CD4-positive, alpha-beta T cell (primary cell): Measurements from ENCODE around the gene MACROD2. TPM values are rescaled to one million over a fixed set of nuclear protein-coding genes. Genes with fewer than 3 reads are reported as not detected.

Source experiments
- ATAC-seq: fragments of 200-7000 bp; cut with Tn5 transposase; one replicate; pipeline ENCODE4 v1.10.0; 2022; ENCODE audit warnings: mild to moderate bottlenecking; ENCODE audit not compliant: poor library complexity
- CTCF ChIA-PET: fragments of 350-600 bp; sonication (Branson Sonifier 250); formaldehyde crosslinking; loops from one replicate; lab custom pipeline; 2021; ENCODE audit warnings: antibody characterized with exemption, inconsistent platforms; lab: Charles Lee
- POLR2A ChIA-PET: fragments of 350-600 bp; sonication (Branson Sonifier 250); formaldehyde crosslinking; loops from one replicate; lab custom pipeline; 2021; ENCODE audit warnings: antibody characterized with exemption, inconsistent platforms; lab: Charles Lee
- DNase-seq, 14 experiments: peaks; one replicate each; pipeline ENCODE4 v3.0.0-alpha.2; 2013 to 2020; ENCODE audit warnings: mixed read lengths in 2 of 14
- H3K27ac ChIP-seq, 2 donors: one replicate each; pipeline versions ENCODE4 v1.5.1 to v1.7.0; 2013; ENCODE audit warnings: low read length in 2 of 2, low read depth in 1 of 2, mild to moderate bottlenecking in 1 of 2
- H3K27me3 ChIP-seq, 2 experiments: 1 replicate in 1 of 2; 2 replicates in 1 of 2; pipeline versions ENCODE4 v1.6.1 to v1.7.0; 2013; ENCODE audit warnings: low read length in 2 of 2, control low read depth in 1 of 2, mild to moderate bottlenecking in 1 of 2, moderate library complexity in 1 of 2; ENCODE audit not compliant: insufficient read depth in 2 of 2, control insufficient read depth in 1 of 2
- H3K36me3 ChIP-seq: one replicate; pipeline ENCODE4 v1.6.1; 2013; ENCODE audit warnings: low read length, control low read depth; ENCODE audit not compliant: insufficient read depth
- H3K4me1 ChIP-seq: one replicate; pipeline ENCODE4 v1.6.1; 2013; ENCODE audit warnings: low read length, control low read depth; ENCODE audit not compliant: insufficient read depth
- H3K4me3 ChIP-seq: one replicate; pipeline ENCODE4 v1.5.1; 2013; ENCODE audit warnings: mild to moderate bottlenecking, low read length, moderate library complexity
- H3K9me3 ChIP-seq, 2 experiments: 1 replicate in 1 of 2; 2 replicates in 1 of 2; pipeline versions ENCODE4 v1.6.1 to v1.7.0; 2013; ENCODE audit warnings: low read length in 2 of 2, mild to moderate bottlenecking in 2 of 2, control low read depth in 1 of 2, moderate library complexity in 1 of 2; ENCODE audit not compliant: control insufficient read depth in 1 of 2, insufficient read depth in 1 of 2
- H3K27ac Mint-ChIP-seq: one replicate; pipeline ENCODE4 v1.8.0; 2020; ENCODE audit warnings: mixed read lengths
- H3K27me3 Mint-ChIP-seq: one replicate; pipeline ENCODE4 v1.8.0; 2021; ENCODE audit warnings: mixed read lengths
- H3K36me3 Mint-ChIP-seq: one replicate; pipeline ENCODE4 v1.8.0; 2021; ENCODE audit warnings: low read depth, mixed read lengths
- H3K4me1 Mint-ChIP-seq: one replicate; pipeline ENCODE4 v1.8.0; 2021; ENCODE audit warnings: low read depth, mixed read lengths
- H3K4me3 Mint-ChIP-seq: one replicate; pipeline ENCODE4 v1.8.0; 2020; ENCODE audit warnings: mild to moderate bottlenecking, mixed read lengths
- H3K9me3 Mint-ChIP-seq: one replicate; pipeline ENCODE4 v1.8.0; 2020; ENCODE audit warnings: mixed read lengths
- intact Hi-C, 2 experiments: fragments of 100-400 bp; cut with DNase I in 1 of 2; cut with micrococcal nuclease in 1 of 2; formaldehyde crosslinking; loops; one replicate each; pipeline versions ENCODE4 v1.15.1 to v1.9.0; 2023 to 2025; cut with DNase I, micrococcal nuclease
- total RNA-seq, 174 experiments: library from RNA in 2 of 174; stranded (reverse) in 2 of 174; gene quantifications; one replicate each; pipeline ENCODE4 v1.2.3 and lab custom pipeline; 2021 to 2026
- TF ChIP-seq, protein P1 (sequence below): fragments of 200-600 bp; IDR thresholded peaks from one replicate; pipeline ENCODE4 v1.8.0; 2022; ENCODE audit warnings: antibody characterized with exemption, mild to moderate bottlenecking

Gene MACROD2
- total RNA-seq, 2 experiments from 2014 or later, result not detected

DNA sequence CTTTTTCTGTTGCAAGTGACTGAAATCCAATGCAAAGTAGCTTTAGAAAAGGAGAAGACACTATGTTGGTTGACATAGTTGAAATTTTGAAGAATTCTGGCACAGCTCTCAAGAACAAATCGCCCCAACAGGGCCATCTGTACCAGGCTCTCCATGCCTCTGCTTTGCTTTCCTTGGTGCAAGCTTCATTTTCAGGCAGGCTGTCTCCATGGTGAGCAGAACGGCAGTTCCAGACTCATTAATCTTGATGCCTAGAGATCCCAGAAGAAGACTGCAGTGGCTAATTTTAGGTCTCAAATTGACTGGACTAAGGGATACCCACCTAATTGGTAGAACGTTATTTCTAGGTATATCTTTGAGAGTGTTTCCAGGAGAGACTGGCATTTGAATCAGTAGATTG lies 1292.8 kb downstream of the MACROD2 start:
- Mint-ChIP-seq H3K4me3 (no peak overlapping the region), H3K27me3 (no peaks in the 10 kb centered on the region), H3K4me1 (no peaks in the 10 kb centered on the region), H3K27ac (no peak overlapping the region), H3K36me3 (no peaks in the 10 kb centered on the region), H3K9me3 (peaks cover 8% of the 10 kb centered on the region)
- ATAC-seq, result no peak
- Histone ChIP-seq H3K4me3 (no peak overlapping the region), H3K4me1 (no peaks in the 10 kb centered on the region), H3K27ac (no peak overlapping the region), H3K27me3 (no peaks in the 10 kb centered on the region), H3K36me3 (no peaks in the 10 kb centered on the region), H3K9me3 (no peaks in the 10 kb centered on the region)
- intact Hi-C loops, result no loop called here
- CTCF ChIA-PET, result no interaction called here
- TF ChIP-seq, protein P1, sequence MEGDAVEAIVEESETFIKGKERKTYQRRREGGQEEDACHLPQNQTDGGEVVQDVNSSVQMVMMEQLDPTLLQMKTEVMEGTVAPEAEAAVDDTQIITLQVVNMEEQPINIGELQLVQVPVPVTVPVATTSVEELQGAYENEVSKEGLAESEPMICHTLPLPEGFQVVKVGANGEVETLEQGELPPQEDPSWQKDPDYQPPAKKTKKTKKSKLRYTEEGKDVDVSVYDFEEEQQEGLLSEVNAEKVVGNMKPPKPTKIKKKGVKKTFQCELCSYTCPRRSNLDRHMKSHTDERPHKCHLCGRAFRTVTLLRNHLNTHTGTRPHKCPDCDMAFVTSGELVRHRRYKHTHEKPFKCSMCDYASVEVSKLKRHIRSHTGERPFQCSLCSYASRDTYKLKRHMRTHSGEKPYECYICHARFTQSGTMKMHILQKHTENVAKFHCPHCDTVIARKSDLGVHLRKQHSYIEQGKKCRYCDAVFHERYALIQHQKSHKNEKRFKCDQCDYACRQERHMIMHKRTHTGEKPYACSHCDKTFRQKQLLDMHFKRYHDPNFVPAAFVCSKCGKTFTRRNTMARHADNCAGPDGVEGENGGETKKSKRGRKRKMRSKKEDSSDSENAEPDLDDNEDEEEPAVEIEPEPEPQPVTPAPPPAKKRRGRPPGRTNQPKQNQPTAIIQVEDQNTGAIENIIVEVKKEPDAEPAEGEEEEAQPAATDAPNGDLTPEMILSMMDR, result no peak
- no peak for DNase-seq
- POLR2A ChIA-PET, result no interaction called here

DNA sequence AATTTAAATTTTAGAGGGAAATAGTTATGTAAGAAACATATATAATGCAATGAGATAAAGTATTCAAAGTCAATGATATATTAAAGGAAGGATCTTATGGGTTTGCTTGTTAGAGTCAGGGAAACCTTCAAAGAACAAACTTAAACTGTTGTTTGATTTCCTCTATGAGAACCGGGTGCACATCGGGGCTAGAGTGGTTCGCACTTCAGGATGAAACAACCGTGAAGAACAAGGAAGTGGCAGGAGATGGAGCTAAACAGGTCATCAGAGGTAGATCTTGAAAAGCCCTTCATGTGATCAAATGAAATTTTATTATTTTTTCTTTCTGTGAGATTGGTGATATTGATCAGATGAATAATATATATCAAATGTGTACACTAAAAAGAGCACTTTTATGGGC lies 1294.0 kb downstream of the MACROD2 start:
- ChIA-PET POLR2A (no interaction called here), CTCF (no interaction called here)
- H3K4me3 Mint-ChIP-seq, result no peak overlapping the region
- H3K27me3 Mint-ChIP-seq, result no peaks in the 10 kb centered on the region
- no peaks in the 10 kb centered on the region for H3K4me1 Mint-ChIP-seq
- H3K4me1 ChIP-seq, result no peaks in the 10 kb centered on the region
- H3K27ac ChIP-seq, result no peak overlapping the region
- TF ChIP-seq, protein P1, result no peak
- peaks cover 0 to 4% of the 10 kb centered on the region in 2 experiments for H3K9me3 ChIP-seq
- DNase-seq (no peak), ATAC-seq (no peak)
- H3K36me3 ChIP-seq, result no peaks in the 10 kb centered on the region
- H3K4me3 ChIP-seq, result no peak overlapping the region
- H3K9me3 Mint-ChIP-seq, result peaks cover 5% of the 10 kb centered on the region
- intact Hi-C loops, result no loop called here
- H3K27me3 ChIP-seq, result no peaks in the 10 kb centered on the region
- no peaks in the 10 kb centered on the region for H3K36me3 Mint-ChIP-seq
- H3K27ac Mint-ChIP-seq, result no peak overlapping the region

DNA sequence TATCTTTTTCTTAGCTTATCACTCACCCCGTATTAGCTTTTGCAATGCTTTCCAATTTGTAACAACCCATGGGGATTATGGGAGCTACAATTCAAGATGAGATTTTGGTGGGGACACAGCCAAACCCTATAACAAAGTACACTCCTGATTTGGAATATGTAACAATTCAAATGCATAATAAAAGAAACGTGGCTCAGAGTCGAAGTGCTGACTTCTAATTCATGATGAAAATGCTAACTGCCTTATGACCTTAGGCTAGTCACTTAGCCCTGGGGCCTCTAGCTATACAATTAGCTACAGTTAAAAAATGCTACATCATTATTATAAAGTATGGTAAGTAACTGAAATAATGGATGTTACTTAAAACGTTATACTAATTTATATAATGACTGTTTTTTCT lies 1297.1 kb downstream of the MACROD2 start:
- Histone ChIP-seq H3K4me1 (no peaks in the 10 kb centered on the region), H3K4me3 (no peak overlapping the region), H3K36me3 (no peaks in the 10 kb centered on the region), H3K27me3 (no peaks in the 10 kb centered on the region), H3K9me3 (peaks cover 0 to 4% of the 10 kb centered on the region in 2 experiments), H3K27ac (no peak overlapping the region)
- CTCF ChIA-PET, result no interaction called here
- H3K4me1 Mint-ChIP-seq, result no peaks in the 10 kb centered on the region
- no peaks in the 10 kb centered on the region for H3K36me3 Mint-ChIP-seq
- TF ChIP-seq, protein P1, result no peak
- ATAC-seq (no peak), DNase-seq (no peak)
- peaks cover 5% of the 10 kb centered on the region for H3K9me3 Mint-ChIP-seq
- no peak overlapping the region for H3K27ac Mint-ChIP-seq
- H3K4me3 Mint-ChIP-seq, result no peak overlapping the region
- no peaks in the 10 kb centered on the region for H3K27me3 Mint-ChIP-seq
- POLR2A ChIA-PET, result no interaction called here
- intact Hi-C loops, result no loop called here
